HepG2 (cell line): ENCODE data around the gene HPCAL1. TPM values are rescaled to one million over a fixed set of nuclear protein-coding genes. Genes with fewer than 3 reads are reported as not detected.
A peak's percentile ranks its signal among the peaks of the same experiment; 100 is the strongest.

ENCODE experiments used
- IRF9 ChIP-seq: sonication (generic); formaldehyde crosslinking; IDR thresholded peaks from 2 replicates; pipeline ENCODE4 v1.8.0; 2022; ENCODE audit warnings: missing genetic modification reagents, mild to moderate bottlenecking, borderline replicate concordance
- KAT2B ChIP-seq: fragments of 150-350 bp; IDR thresholded peaks from 2 replicates; pipeline ENCODE4 v1.6.1; 2014; ENCODE audit warnings: low read depth, low read length, borderline replicate concordance
- KAT8 ChIP-seq: IDR thresholded peaks from 2 replicates; pipeline ENCODE4 v1.6.1; 2016; ENCODE audit warnings: missing genetic modification reagents, missing compliant biosample characterization
- PCBP1 ChIP-seq: fragments of 200-400 bp; formaldehyde crosslinking; IDR thresholded peaks from 2 replicates; pipeline ENCODE4 v1.6.1; 2017; ENCODE audit warnings: mild to moderate bottlenecking, low read depth, low read length, borderline replicate concordance
- PRDM4 ChIP-seq: sonication (generic); formaldehyde crosslinking; IDR thresholded peaks from 2 replicates; pipeline ENCODE4 v1.9.0; 2021; ENCODE audit warnings: missing genetic modification reagents, borderline replicate concordance
- PTBP1 ChIP-seq: fragments of 200-400 bp; formaldehyde crosslinking; IDR thresholded peaks from 2 replicates; pipeline ENCODE4 v1.6.1; 2018; ENCODE audit warnings: low read length, low read depth; ENCODE audit not compliant: poor library complexity, severe bottlenecking
- SRSF1 ChIP-seq: fragments of 200-400 bp; formaldehyde crosslinking; optimal IDR thresholded peaks from 2 replicates; pipeline ENCODE3; 2017; ENCODE audit warnings: mild to moderate bottlenecking, low read depth, low read length, moderate library complexity
- USF2 ChIP-seq, 2 experiments: sonication (generic) in 1 of 2; formaldehyde crosslinking in 1 of 2; IDR thresholded peaks; 2 replicates each; pipeline versions ENCODE4 v1.5.1 to v1.6.1; 2011 to 2020; ENCODE audit warnings: borderline replicate concordance in 1 of 2, low read depth in 1 of 2, low read length in 1 of 2, mild to moderate bottlenecking in 1 of 2, missing genetic modification reagents in 1 of 2, moderate library complexity in 1 of 2
- ZHX1 ChIP-seq: sonication (generic); formaldehyde crosslinking; IDR thresholded peaks from 2 replicates; pipeline ENCODE4 v1.8.1; 2022; ENCODE audit warnings: low read depth, mild to moderate bottlenecking, missing genetic modification reagents
- ZNF260 ChIP-seq: sonication (generic); formaldehyde crosslinking; IDR thresholded peaks from 2 replicates; pipeline ENCODE4 v1.4.0; 2020; ENCODE audit warnings: missing genetic modification reagents, low read depth, mild to moderate bottlenecking, borderline replicate concordance
- ZNF431 ChIP-seq: sonication (generic); formaldehyde crosslinking; IDR thresholded peaks from 2 replicates; pipeline ENCODE4 v1.9.0; 2022; ENCODE audit warnings: missing genetic modification reagents, low read depth, mild to moderate bottlenecking, borderline replicate concordance
- ZNF609 ChIP-seq: sonication (generic); formaldehyde crosslinking; IDR thresholded peaks from 2 replicates; pipeline ENCODE4 v1.4.0; 2020; ENCODE audit warnings: mild to moderate bottlenecking, missing genetic modification reagents, borderline replicate concordance
- ZSCAN25 ChIP-seq: sonication (generic); formaldehyde crosslinking; IDR thresholded peaks from 2 replicates; pipeline ENCODE4 v1.8.0; 2022; ENCODE audit warnings: mild to moderate bottlenecking, missing genetic modification reagents
- polyA plus RNA-seq, 8 experiments: library from polyadenylated mRNA; depleted of rRNA in 3 of 8; stranded (reverse) in 7 of 8; unstranded in 1 of 8; fragments of >200 nt; fragmentation: Illumina TruSeq in 4 of 8; extraction: Trizol in 4 of 8; gene quantifications; 2 replicates each; pipeline versions ENCODE4 v1.2.1 to v1.2.3, GENCODE V29; 2011 to 2016; ENCODE audit warnings: low read depth in 4 of 8, missing spikeins in 1 of 8, mixed read lengths in 1 of 8; ENCODE audit not compliant: insufficient read depth in 1 of 8
- total RNA-seq, 5 experiments: library from RNA; depleted of rRNA; stranded (reverse); fragments of >200 nt; fragmentation: Illumina TruSeq; extraction: Trizol; gene quantifications; 2 replicates each; pipeline ENCODE4 v1.2.3, GENCODE V29; 2016; ENCODE audit warnings: low read depth in 1 of 5

The HPCAL1 gene
- total and polyA plus RNA-seq, 2 of the 13 experiments (the other 11 are each of a cell fraction or from before 2014, with no cell fraction given) = 29.5 to 29.9 TPM

- TF ChIP-seq USF2 (IDR thresholded peaks at IDR 0.05; ENCODE audit: low read depth, low read length) (no peak), USF2 (CRISPR knock-in tag; IDR thresholded peaks at IDR 0.05; ENCODE audit: borderline replicate concordance) (no peak), PTBP1 (no peak), ZNF609 (no peak), SRSF1 (peak; percentile 34), PCBP1 (0 out of 2 replicates have a peak, but pooled peaks have one; percentile 65), ZHX1 (CRISPR knock-in tag) (0 out of 2 replicates have a peak, but pooled peaks have one; percentile 27), ZSCAN25 (CRISPR knock-in tag) (no peak), IRF9 (CRISPR knock-in tag) (no peak), ZNF431 (CRISPR knock-in tag) (no peak), KAT8 (CRISPR knock-in tag) (no peak), KAT2B (no peak), PRDM4 (CRISPR knock-in tag) (no peak), ZNF260 (no peak)
These were observed 28.5 kb downstream of the HPCAL1 start (continued) for GRCh38 chr2:10331027-10331701.
